HG03175 (cell line): Measurements from ENCODE around the gene FAM83F.
"Not testable (repeated sequence)": the region's sequence is repeated elsewhere in the genome, so short reads cannot be mapped to it uniquely, and the experiment has no call there.

Experiments used
- ATAC-seq: cut with Tn5 transposase; IDR thresholded peaks from one replicate; pipeline ENCODE4 v1.9.1; 2021; ENCODE audit warnings: mild to moderate bottlenecking, moderate library complexity; ENCODE audit not compliant: unreplicated experiment

FAM83F gene

GRCh38 chr22:39992088-39992826, 2.5 kb upstream of the FAM83F start:
- no peak for ATAC-seq

- not testable (repeated sequence) for ATAC-seq
These were observed 1.9 kb upstream of the FAM83F start for GRCh38 chr22:39992894-39993293.

- ATAC-seq, result no peak
These were observed 651 bp upstream of the FAM83F start for GRCh38 chr22:39994041-39994565.

GRCh38 chr22:39995393-39996252, 869 bp downstream of the FAM83F start:
- ATAC-seq, result no peak

GRCh38 chr22:39996732-39997131, 2.0 kb downstream of the FAM83F start:
- ATAC-seq, result no peak

- ATAC-seq, result no peak
These were observed 2.7 kb downstream of the FAM83F start for GRCh38 chr22:39997421-39997820.

- no peak for ATAC-seq
These were observed 3.4 kb downstream of the FAM83F start for GRCh38 chr22:39997939-39998726.

- no peak for ATAC-seq
These were observed 4.5 kb downstream of the FAM83F start for GRCh38 chr22:39999144-39999757.

- ATAC-seq, result no peak
These were observed 5.4 kb downstream of the FAM83F start for GRCh38 chr22:40000171-40000570.

- no peak for ATAC-seq
These were observed 6.4 kb downstream of the FAM83F start for GRCh38 chr22:40001106-40001505.

GRCh38 chr22:40001800-40002577, 7.2 kb downstream of the FAM83F start:
- ATAC-seq, result no peak

GRCh38 chr22:40002935-40003715, 8.4 kb downstream of the FAM83F start:
- ATAC-seq, result no peak

- no peak for ATAC-seq
These were observed 10.1 kb downstream of the FAM83F start for GRCh38 chr22:40004836-40005235.

GRCh38 chr22:40006641-40007040, 11.9 kb downstream of the FAM83F start:
- no peak for ATAC-seq

GRCh38 chr22:40007853-40008710, 13.3 kb downstream of the FAM83F start:
- no peak for ATAC-seq

- ATAC-seq, result no peak
These were observed 14.1 kb downstream of the FAM83F start for GRCh38 chr22:40008726-40009291.

GRCh38 chr22:40009292-40009774, 14.6 kb downstream of the FAM83F start:
- ATAC-seq, result no peak
